Measurements from ENCODE around the gene PLB1. TPM values are rescaled to one million over a fixed set of nuclear protein-coding genes. Genes with fewer than 3 reads are reported as not detected.
A peak's percentile ranks its signal among the peaks of the same experiment; 100 is the strongest.

The PLB1 gene
- polyA plus RNA-seq, 10 donors = 1.6 to 3.6 (median 2.3) TPM

- DNase-seq = no peak
Measured at GRCh38 chr2:28626891-28627421, 131.1 kb downstream of the PLB1 start.

- no peak for DNase-seq
Measured at GRCh38 chr2:28627722-28628480, 132.0 kb downstream of the PLB1 start.

GRCh38 chr2:28628506-28628905 is 132.6 kb downstream of the PLB1 start:
- DNase-seq = no peak

- DNase-seq = no peak
Measured at GRCh38 chr2:28628987-28629386, 133.1 kb downstream of the PLB1 start.

- peak in 1 of 3 donors; percentile 62 for DNase-seq
Measured at GRCh38 chr2:28629910-28630309, 134.1 kb downstream of the PLB1 start.

- no peak for DNase-seq
Measured at GRCh38 chr2:28630341-28630740, 134.5 kb downstream of the PLB1 start.

- DNase-seq = no peak
Measured at GRCh38 chr2:28631514-28632206, 135.8 kb downstream of the PLB1 start.

GRCh38 chr2:28632791-28633190 is 136.9 kb downstream of the PLB1 start:
- DNase-seq = no peak

GRCh38 chr2:28633204-28633603 is 137.3 kb downstream of the PLB1 start:
- DNase-seq = no peak

GRCh38 chr2:28633746-28634145 is 137.9 kb downstream of the PLB1 start:
- DNase-seq = no peak

GRCh38 chr2:28635191-28635611 is 139.3 kb downstream of the PLB1 start:
- no peak for DNase-seq

- no peak for DNase-seq
Measured at GRCh38 chr2:28636491-28636890, 140.6 kb downstream of the PLB1 start.

- no peak for DNase-seq
Measured at GRCh38 chr2:28637066-28638047, 141.5 kb downstream of the PLB1 start.

GRCh38 chr2:28638102-28638501 is 142.2 kb downstream of the PLB1 start:
- no peak for DNase-seq

- DNase-seq = no peak
Measured at GRCh38 chr2:28639092-28639691, 143.3 kb downstream of the PLB1 start.

GRCh38 chr2:28639836-28640235 is 144.0 kb downstream of the PLB1 start:
- no peak for DNase-seq

GRCh38 chr2:28640260-28640907 is 144.5 kb downstream of the PLB1 start:
- DNase-seq = no peak

GRCh38 chr2:28640908-28641300 is 145.0 kb downstream of the PLB1 start:
- DNase-seq = no peak

GRCh38 chr2:28642796-28643195 is 146.9 kb downstream of the PLB1 start:
- DNase-seq = no peak

- no peak for DNase-seq
Measured at GRCh38 chr2:28643327-28643726, 147.5 kb downstream of the PLB1 start.

GRCh38 chr2:28643911-28644334 is 148.1 kb downstream of the PLB1 start:
- no peak for DNase-seq

Measured in muscle of back (tissue), 11 donors.